Hematopoietic multipotent progenitor cell treated with erythropoietin and hydrocortisone succinate and interleukin-3 and kit ligand, for 17 days (in vitro differentiated cells): Measurements from ENCODE around the gene BCAT1.
"Not testable (repeated sequence)": the region's sequence is repeated elsewhere in the genome, so short reads cannot be mapped to it uniquely, and the experiment has no call there.

ENCODE experiments used
- DNase-seq: peaks from one replicate; pipeline ENCODE4 v3.0.0-alpha.2; 2015; ENCODE audit warnings: low spot score

BCAT1 gene

GRCh38 chr12:24853588-24853987, 95.3 kb downstream of the BCAT1 start:
- no peak for DNase-seq

GRCh38 chr12:24853094-24853493, 95.8 kb downstream of the BCAT1 start:
- DNase-seq: no peak

GRCh38 chr12:24852420-24852819, 96.5 kb downstream of the BCAT1 start:
- DNase-seq: no peak

GRCh38 chr12:24851883-24852282, 97.0 kb downstream of the BCAT1 start:
- not testable (repeated sequence) for DNase-seq

GRCh38 chr12:24851341-24851740, 97.6 kb downstream of the BCAT1 start:
- DNase-seq: no peak

- DNase-seq: no peak
These were observed 98.4 kb downstream of the BCAT1 start for GRCh38 chr12:24850496-24850895.

GRCh38 chr12:24848941-24849477, 99.9 kb downstream of the BCAT1 start:
- no peak for DNase-seq

- no peak for DNase-seq
These were observed 102.2 kb downstream of the BCAT1 start for GRCh38 chr12:24846689-24847088.

- no peak for DNase-seq
These were observed 103.3 kb downstream of the BCAT1 start for GRCh38 chr12:24845615-24846014.

GRCh38 chr12:24840046-24840800, 108.7 kb downstream of the BCAT1 start:
- DNase-seq: no peak

GRCh38 chr12:24839268-24839791, 109.6 kb downstream of the BCAT1 start:
- DNase-seq: no peak

- no peak for DNase-seq
These were observed 110.4 kb downstream of the BCAT1 start for GRCh38 chr12:24838531-24838950.

- DNase-seq: no peak
These were observed 113.5 kb downstream of the BCAT1 start for GRCh38 chr12:24835377-24835776.

GRCh38 chr12:24833513-24833912, 115.4 kb downstream of the BCAT1 start:
- no peak for DNase-seq

- no peak for DNase-seq
These were observed 124.9 kb downstream of the BCAT1 start for GRCh38 chr12:24823808-24824515.

GRCh38 chr12:24822121-24822899, 126.6 kb downstream of the BCAT1 start:
- no peak for DNase-seq

GRCh38 chr12:24821691-24822090, 127.2 kb downstream of the BCAT1 start:
- DNase-seq: no peak

GRCh38 chr12:24820872-24821271, 128.0 kb downstream of the BCAT1 start:
- DNase-seq: no peak

- no peak for DNase-seq
These were observed 130.6 kb downstream of the BCAT1 start for GRCh38 chr12:24818351-24818750.

GRCh38 chr12:24815114-24815423, 133.8 kb downstream of the BCAT1 start:
- DNase-seq: no peak

- no peak for DNase-seq
These were observed 134.4 kb downstream of the BCAT1 start for GRCh38 chr12:24814379-24815113.

GRCh38 chr12:24810378-24810777, 138.5 kb downstream of the BCAT1 start:
- DNase-seq: no peak
